NCI-H146 (cell line): ENCODE results near the gene ZNF782.
"Not testable (repeated sequence)": the region's sequence is repeated elsewhere in the genome, so short reads cannot be mapped to it uniquely, and the experiment has no call there.

ENCODE experiments used
- DNase-seq: peaks from one replicate; lab custom pipeline; 2025; lab: John Stamatoyannopoulos, UW

Gene ZNF782

DNA sequence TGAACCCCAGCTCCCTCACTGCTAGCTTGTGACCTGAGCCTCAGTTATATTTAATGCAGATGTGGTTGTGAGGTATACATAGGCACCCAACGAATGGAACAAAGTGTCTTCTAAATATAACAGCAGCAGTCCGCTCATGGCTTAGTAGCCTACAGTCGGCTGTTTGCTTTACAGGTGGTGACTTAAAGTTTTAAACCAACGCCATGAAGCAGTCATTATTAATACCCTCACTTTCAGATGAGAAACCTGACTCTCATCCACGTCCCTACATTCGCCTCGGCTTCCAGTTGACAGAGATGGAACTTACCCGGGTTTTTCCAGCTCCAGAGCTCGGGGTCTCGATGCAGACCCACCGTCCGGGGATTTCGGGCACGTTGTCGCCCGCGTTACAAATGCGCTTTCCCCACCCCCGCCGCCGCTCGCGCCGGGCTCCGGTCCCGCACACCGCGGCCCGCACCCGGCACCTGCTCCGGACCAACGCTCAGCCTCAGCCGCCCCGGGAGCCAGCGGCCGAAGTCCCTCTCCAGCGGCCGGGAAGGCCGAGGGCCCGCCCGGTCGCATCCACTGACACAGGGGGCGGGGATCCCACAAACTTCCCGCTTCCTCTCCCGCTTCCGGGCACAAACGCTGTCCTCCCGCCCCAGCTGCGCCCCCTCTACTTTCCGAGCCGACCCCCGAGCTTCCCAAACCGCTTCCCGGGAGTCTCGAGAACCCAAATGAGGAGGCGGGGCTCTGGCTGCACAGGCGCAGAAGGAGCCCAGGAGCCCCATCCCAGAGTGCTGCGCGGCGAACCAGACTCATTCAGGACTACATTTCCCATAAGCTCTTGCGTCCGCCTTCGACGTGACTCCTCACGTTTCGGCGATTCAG lies at the start of gene ZNF782:
TSS of gene ZNF782 (minus strand) at position 734 of the 870 bp plus-strand sequence. CDS start 2,553 bp downstream, outside the sequence.
- peak; percentile 91 for DNase-seq

DNA sequence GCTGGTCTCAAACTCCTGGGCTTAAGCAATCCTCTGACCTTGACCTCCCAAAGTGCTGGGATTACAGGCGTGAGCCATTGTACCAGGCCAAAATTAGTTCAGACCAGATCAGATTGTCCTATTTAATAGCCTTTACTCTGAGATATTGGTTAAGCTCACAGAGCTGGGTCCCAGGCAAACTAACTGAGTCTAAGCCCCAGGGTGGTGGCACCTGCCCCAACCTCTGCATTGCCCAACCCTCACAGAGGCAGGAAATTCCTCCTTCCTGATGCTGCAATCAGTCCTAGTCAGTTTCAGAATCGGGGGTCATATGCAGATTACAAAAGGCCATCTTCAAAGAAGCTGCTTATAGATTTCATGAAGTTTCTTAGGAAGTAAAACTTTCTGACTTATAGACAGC lies 45.7 kb upstream of the ZNF782 start:
- not testable (repeated sequence) for DNase-seq

DNA sequence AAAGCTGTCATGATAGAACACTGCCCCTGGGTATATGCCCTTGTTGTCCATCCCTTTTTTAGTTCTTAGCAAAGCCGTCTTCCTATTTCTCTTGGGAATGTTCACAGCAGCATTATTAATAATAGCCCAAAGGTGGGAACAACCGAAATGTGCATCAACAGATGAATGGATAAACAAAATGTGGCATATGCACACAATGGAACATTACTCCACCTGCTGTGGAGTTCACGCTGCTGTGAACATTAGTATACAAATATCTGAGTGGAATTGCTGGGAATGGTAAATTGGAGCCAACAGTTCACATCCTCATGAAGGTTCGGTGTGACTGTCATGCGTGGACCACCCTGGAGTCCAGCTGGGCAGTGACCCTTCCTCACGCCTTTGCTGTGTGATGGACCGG lies 37.8 kb upstream of the ZNF782 start:
- no peak for DNase-seq

DNA sequence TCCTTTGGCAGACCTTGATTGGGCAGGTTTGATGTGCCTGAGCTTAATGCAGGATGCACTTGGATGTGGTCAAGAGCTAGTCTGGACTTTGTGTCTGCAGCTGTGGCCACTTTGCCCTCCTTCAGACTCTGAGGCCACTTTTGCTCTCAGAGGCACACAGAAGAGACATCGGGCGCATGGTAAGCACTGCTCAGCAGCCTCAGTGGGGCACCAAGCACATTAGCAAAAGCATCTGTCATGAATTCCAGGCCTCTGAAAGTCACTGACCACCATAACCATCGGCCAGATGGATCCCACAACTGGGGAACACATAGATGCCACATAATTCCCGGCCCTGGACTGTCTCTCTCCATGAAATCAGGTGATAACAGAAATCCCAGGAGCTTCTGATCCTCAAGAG lies 34.3 kb upstream of the ZNF782 start:
- no peak for DNase-seq

DNA sequence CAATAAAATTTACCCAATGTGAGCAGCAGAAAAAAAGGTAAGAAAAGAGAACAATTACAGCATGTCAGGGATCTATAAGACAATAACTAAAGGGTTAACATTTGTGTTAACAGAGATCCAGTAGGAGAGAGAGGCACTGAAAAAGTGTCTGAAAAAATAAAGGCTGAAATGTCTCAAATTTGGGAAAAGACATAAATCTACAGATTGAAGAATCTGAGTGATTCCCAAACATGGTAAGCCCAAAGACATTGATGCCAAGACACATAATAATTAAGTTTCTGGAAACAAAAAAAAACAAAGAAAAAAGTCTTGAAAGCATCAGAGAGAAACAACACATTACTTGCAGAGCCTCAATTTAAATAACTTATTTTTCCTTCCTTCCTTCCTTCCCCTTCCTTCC lies 31.1 kb upstream of the ZNF782 start:
- no peak for DNase-seq

DNA sequence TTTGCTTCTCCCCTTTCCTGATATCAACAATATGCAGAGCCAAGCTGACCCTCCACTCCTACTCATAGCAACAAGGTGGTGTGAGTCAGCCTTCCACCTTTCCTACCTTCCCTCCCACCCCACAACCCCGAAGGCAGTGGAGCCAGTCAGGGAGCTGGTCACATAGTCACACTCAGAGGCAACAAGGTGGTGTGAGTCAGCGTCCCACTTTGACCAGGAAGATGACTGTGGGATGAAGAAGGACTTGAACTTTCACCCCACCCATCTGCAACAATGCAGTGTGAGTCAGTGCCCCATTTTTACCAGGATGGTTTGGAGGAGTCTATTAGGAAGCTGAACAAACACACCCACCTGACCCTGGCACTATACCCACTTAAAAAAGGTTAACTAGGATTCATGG lies 30.1 kb upstream of the ZNF782 start:
- DNase-seq, result no peak

DNA sequence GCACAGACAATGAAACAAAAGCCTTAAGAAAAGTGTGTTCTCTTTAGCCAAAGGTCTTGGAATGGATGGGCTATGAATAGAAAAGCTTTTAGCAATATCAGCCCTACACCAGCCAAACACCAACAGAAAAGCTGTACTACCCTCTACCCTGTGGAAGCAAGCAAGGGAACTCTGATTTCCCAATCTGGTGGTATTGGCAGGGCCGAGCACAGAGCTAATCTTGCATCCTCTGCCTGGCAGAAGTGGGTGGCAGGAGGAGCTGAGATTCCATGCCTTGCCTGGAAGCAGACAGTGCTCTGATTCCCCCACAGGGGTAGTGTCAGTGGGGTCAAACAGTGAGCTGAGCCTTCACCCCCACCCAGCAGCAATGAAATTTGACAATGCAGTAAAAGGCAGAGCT lies 29.6 kb upstream of the ZNF782 start:
- DNase-seq, result no peak

DNA sequence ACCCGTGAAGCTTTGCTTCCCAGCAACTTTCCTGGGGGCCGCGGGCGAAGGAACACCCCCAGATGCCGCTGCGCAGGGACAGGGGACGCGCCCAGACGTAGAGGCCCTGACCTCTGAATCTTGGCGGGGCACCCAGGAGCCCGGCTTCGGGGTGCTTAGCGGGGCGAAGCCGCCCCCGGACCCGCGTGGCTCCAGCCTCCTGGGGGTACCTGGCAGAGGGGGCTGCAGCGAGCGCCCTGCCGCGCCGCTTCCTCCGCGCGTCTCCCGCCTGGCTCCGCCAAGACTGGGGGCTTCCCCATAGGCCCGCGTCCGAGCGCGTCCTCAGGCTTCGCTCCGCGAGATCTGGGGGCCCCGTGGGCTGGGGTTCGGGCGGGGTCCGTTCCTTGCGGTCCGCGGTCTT lies 23.0 kb upstream of the ZNF782 start:
- no peak for DNase-seq

DNA sequence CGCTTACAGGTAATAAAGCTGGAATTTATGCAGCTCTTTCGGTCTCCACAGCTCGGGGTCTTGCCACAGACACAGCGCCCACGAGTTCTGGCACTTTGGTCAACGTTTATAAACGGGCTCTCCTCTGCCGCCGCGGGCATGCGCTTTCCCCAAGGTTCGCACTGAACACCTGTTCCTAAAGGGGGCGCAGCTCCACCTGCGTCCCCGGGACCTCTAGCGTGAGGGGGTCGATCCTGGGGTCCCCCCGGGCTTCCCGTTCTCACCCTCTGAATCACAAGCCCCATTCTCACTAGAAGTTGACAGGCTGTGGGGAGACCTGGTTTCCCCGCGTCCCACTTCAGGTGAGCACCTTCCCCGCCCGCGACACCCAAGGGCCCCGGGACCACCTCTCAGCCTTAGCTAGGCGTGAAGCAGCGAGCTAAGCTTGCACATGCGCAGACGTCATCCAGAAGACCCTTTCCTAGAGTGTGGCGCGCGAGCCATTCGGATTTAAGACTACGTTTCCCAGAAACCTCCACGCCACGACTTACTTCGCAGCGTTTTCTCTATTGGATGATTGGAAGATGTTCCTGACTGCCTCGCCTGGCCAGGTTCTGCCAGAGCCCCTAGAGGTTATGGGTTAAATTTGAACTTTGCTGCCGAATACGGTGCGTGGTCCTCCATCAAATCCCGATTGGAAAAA lies 21.3 kb upstream of the ZNF782 start:
- DNase-seq, result peak; percentile 94

DNA sequence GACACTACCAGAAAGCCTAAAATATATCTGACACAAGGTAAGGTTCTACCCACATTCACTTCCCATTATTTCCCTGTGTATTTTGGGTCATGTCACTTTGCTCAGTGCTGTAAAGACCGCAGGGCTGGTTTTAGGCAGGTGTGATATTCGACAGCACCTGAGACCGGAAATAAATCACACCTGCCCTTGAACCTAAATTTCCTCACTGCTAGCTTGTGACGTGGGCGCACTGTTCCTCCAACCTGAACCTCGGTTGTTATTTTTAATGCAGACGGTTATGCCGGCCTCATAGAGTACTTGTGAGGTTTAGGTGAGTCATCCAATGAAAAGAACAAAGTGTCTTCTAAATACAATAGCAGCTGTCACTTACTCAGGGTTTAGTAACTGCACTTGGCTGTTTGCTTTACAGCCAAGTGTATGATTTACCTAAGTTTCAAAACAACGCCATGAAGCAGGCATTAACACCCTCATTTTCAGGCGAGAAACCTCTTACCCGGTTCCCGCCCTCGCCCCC lies 20.7 kb upstream of the ZNF782 start:
- peak; percentile 39 for DNase-seq

DNA sequence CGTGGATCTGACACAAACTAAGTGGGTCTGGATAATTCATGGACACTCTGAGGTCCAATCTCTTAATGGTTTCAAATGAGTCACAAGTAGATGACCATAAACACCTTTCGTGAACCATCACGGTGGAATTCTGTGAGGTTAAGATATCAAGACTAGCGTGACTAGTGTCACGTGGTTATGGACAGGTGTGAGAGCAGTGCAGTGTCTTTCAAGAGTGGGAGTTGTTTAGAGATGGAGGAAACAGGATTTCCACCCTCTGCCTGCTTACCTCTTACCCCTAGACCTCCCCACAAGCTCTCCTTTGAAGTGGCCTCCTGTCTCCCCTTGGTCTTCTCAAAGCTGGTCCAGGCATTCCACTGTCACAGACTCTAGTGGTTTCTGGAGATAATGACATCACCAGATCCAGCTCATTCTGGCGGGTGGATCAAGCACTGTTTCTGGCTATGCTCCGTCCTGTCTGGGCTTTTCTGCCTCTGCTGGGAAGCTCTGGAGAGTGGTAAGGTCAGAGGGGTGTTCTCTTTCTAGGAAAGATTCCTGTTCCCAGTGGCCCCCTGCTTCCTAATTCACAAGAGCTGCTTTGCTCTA lies 20.0 kb upstream of the ZNF782 start:
- DNase-seq, result no peak

DNA sequence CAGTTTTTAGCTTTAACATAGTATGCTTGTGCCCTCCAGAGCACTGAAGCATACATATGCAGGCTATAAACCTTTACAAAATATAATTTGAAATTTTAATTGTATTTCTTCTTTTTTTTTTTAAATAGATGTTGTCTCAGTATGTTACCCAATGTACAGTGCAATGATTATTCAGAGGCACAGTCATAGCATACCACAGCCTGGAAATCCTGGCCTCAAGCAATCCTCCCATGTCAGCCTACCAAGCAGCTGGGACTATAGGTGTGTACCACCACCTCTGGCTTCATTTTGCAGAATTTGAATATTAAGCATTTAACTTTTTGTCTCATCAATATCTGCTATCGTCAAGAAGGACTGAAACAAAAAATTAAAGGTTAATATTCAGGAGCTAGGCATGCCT lies 16.9 kb upstream of the ZNF782 start:
- no peak for DNase-seq

DNA sequence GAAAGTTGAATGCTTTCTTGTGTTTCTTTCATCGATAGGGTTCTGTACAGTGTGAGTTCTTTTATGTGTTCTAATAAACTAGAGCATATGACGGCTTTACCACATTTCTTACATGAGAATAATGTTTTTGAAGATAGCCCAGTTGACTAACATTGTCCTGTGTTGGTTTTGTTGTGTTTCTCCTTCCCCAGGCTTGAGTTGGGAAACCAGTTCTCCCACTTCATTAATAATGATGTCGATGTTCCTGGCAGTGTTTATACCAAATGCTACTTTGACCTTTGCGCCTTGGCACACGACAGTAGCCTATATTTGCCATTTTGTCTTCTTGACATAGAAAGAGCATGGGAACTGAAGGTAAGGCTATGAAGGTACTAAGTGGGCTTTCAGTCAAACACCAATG lies 14.4 kb upstream of the ZNF782 start:
- DNase-seq, result no peak

DNA sequence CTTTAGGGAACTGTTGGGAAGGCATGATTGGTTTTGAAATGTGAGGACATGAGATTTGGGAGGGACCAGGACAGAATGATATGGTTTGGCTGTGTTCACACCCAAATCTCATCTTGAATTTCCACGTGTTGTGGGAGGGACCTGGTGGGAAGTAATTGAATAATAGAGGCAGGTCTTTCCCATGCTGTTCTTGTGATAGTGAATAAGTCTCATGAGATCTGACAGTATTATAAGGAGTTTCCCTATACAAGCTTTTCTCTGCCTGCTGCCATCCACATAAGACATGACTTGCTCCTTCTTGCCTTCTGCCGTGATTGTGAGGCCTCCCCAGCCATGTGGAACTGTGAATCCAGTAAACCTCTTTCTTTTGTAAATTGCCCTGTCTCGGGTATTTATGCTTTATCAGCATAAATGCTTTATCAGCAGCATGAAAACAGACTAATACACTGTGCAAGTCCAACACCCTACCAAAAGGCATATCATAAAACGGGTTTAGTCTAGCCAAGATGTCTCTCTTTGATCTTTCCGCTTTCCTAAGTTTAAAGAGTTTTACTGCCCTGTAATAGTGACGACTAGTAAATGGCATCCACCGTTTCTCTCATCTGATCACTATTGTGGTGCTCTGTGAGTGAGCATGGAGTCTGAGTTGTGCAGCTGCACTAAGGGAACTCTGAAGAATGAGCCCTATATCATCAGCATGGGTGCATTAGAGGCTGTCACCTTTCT lies 12.9 kb upstream of the ZNF782 start:
- DNase-seq, result no peak

DNA sequence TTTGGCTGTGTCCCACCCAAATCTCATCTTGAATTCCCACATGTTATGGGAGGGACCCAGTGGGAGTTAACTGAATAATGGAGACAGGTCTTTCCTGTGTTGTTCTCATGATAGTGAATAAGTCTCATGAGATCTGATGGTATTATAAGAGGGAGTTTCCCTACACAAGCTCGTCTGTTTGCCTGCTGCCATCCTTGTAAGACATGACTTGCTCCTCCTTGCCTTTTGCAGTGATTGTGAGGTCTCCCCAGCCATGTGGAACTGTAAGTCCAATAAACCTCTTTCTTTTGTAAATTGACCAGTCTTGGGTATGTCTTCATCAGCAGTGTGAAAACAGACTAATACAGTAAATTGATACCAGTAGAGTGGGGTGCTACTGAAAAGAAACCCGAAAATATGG lies 10.9 kb upstream of the ZNF782 start:
- DNase-seq, result not testable (repeated sequence)

DNA sequence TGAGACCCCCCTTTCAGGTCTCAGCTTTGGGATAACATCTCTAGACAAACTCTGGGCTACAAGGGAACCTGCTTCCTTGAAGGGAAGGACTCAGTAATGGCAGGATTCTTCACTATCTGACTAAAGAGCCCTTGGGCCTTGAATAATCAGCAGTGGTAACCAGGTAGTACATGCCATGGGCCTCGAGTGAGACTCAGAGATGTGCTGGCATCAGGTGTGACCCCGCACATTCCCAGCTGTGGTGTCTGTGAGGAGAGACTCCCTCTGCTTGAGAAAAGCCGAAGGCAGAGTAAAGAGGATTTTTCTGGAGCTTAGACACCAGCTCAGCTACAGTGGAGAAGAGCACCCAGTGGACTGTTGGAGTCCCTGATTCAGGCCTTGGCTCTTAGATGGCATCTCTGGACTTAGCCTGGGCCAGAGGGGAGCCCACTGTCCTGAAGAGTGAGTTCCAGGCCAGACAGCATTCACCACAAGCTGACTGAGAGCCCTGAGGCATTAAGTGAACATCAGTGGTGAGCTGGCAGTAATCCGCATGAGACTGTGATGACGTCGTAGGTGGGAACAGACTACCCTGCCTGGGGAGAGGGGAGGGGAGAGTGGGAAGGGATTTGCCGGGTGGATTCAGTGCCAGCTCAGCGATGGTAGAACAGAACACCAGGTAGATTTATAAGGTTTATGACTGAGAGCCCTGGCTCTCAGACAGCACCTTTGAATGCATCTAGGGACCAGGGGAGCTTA lies 5.3 kb upstream of the ZNF782 start:
- DNase-seq, result no peak

DNA sequence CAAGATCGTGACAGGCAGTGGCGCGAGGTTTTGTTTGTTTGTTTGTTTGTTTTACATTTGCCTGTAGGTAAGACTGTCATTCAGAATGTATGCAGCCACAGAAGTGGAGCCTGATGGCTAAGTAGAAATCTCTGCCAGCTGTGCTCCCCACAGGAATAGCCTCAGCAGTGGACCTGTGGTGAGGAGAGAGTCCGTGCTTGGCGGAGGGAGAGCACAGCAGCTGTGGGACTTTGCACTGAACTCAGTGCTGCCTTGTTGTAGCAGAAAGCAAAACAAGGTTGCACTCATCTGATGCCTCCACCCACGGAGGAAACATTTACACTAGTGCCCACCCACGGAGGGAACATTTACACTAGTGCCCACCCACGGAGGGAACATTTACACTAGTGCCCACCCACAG lies 4.4 kb upstream of the ZNF782 start:
- DNase-seq, result no peak

DNA sequence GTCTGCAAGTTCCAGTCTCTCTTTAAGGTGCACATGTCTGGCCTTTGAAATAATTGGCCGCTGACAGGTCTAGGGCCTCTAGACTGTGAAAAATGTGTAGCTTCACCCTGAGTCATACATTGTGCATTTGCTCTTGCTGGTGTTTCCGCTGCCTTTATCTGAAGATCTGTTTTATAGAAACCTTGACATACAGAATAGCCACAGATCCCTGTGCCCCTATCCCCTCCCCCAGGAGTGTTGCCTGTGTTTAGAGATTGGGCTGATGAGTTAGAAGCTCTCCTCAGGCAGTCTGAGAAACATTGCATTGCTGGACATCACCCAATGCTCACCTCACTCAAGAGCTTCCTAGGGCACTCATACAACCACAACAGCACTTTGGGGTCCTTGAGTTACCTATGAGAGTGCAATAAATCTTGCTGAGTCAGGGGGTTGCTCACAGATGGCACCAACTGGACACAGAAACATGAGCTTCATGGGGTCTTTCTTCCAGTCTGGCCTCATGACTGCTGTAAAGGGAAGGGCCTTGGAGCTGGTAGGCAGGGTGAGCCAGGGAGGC lies 3.8 kb upstream of the ZNF782 start:
- no peak for DNase-seq

DNA sequence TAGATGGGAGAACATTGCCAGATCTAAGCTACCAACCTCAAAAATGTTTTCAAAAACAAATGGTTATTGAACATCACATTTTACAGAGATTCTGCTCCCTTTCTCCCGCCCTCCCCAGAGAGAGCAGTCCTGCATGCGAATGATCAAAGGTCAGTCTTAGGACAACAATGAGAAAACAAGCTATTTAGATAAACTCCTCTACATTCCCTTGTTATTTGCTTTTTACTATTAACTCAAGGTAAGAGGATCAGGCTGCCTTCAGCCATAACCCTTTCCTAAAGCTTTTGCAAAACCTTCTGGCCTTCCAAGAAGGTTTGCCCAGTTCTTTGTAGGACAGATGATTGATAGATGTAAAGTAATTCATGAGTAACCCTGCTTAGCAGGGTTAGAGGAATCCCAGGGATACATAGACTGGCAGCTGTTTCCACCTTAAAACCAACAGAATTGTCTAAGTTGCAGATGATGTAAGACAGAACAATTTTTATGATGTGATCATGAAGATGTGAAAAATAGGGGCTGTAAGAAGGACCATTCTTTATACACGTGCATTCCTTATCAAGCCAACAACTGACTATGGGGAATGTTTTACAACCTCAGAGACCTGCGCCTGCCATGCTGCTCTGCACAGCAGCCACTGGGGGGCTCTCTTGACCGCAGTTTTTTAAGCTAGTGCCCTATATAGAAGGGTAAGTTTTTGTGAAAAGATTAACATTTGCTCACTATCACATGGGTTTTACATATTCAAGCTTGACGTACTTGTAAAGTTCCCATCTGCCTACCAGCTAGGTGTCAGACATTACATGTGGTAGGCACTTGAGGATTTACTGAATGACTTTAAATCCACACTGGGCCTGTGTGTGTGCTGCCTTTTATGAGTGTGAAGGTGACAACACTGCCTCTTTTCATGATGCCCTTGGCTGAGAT lies 2.3 kb upstream of the ZNF782 start:
- peak; percentile 37 for DNase-seq

DNA sequence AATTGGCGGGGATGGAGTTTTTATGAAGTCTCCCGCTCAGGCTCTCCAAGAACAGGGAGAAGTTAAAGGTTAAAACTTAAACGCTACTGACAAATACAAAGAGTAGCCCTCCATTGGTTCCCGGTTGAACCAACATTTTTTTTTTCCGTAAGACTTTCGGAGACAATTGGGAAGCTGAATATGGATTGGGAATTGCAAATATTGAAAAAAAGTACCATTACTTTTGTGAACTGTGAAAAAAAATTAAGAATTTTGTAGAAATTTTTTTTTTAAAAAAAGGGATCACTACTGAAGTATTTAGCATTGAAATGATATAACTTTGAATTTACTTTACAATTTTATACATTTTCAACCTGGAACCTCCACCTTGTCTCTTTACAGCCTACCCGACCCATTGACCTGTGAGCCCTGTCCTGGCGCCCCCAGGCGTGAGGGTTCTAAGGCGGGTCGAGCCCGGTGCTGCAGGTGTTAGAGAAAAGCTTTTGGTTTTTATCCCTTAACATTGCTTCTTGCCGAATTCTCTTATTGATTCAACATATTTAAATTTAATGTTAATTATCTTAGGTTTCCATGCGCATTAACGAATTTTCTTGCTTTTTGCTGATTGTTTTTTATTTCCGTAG lies 448 bp upstream of the ZNF782 start:
- DNase-seq, result no peak
